HEK293 (cell line): Measurements from ENCODE around the gene HYAL3.

Experiments
- GFI1B ChIP-seq: fragments of 450-650 bp; formaldehyde crosslinking; IDR thresholded peaks from 2 replicates; pipeline ENCODE4 v1.5.1; 2016; ENCODE audit warnings: missing biosample characterization, missing genetic modification characterization
- GLIS1 ChIP-seq: fragments of 450-650 bp; formaldehyde crosslinking; IDR thresholded peaks from 2 replicates; pipeline ENCODE4 v1.5.1; 2016; ENCODE audit warnings: missing biosample characterization, missing genetic modification characterization
- HOXA7 ChIP-seq: sonication (generic); formaldehyde crosslinking; IDR thresholded peaks from 2 replicates; pipeline ENCODE4 v1.8.1; 2022; ENCODE audit warnings: missing genetic modification reagents, borderline replicate concordance
- IKZF3 ChIP-seq: fragments of 450-650 bp; IDR thresholded peaks from 2 replicates; pipeline ENCODE4 v1.5.0; 2018; ENCODE audit warnings: missing biosample characterization, mild to moderate bottlenecking, missing genetic modification characterization, moderate library complexity
- KLF9 ChIP-seq: fragments of 450-650 bp; formaldehyde crosslinking; IDR thresholded peaks from 2 replicates; pipeline ENCODE4 v1.5.1; 2016; ENCODE audit warnings: missing biosample characterization, missing genetic modification characterization, low read depth
- SP3 ChIP-seq: fragments of 450-650 bp; formaldehyde crosslinking; IDR thresholded peaks from 2 replicates; pipeline ENCODE4 v1.5.1; 2016; ENCODE audit warnings: missing biosample characterization, missing genetic modification characterization
- YY2 ChIP-seq: fragments of 450-650 bp; formaldehyde crosslinking; IDR thresholded peaks from 2 replicates; pipeline ENCODE4 v1.5.1; 2016; ENCODE audit warnings: missing biosample characterization, missing genetic modification characterization
- ZBTB21 ChIP-seq: fragments of 450-650 bp; formaldehyde crosslinking; IDR thresholded peaks from 2 replicates; pipeline ENCODE4 v1.5.1; 2017; ENCODE audit warnings: missing biosample characterization, missing genetic modification characterization
- ZBTB48 ChIP-seq: fragments of 450-650 bp; formaldehyde crosslinking; IDR thresholded peaks from 2 replicates; pipeline ENCODE4 v1.5.1; 2016; ENCODE audit warnings: missing biosample characterization, missing genetic modification characterization
- ZBTB7A ChIP-seq: fragments of 450-650 bp; formaldehyde crosslinking; IDR thresholded peaks from 2 replicates; pipeline ENCODE4 v1.5.1; 2016; ENCODE audit warnings: low read depth, missing biosample characterization, missing genetic modification characterization
- ZFP41 ChIP-seq: fragments of 450-650 bp; formaldehyde crosslinking; IDR thresholded peaks from 2 replicates; pipeline ENCODE4 v1.5.1; 2016; ENCODE audit warnings: missing biosample characterization, missing genetic modification characterization, borderline replicate concordance
- ZFP69B ChIP-seq: fragments of 450-650 bp; formaldehyde crosslinking; IDR thresholded peaks from 2 replicates; pipeline ENCODE4 v1.5.1; 2016; ENCODE audit warnings: missing biosample characterization, missing genetic modification characterization
- ZNF10 ChIP-seq: fragments of 450-650 bp; formaldehyde crosslinking; IDR thresholded peaks from 2 replicates; pipeline ENCODE4 v1.5.1; 2017; ENCODE audit warnings: missing biosample characterization, missing genetic modification characterization
- ZNF16 ChIP-seq: fragments of 450-650 bp; formaldehyde crosslinking; IDR thresholded peaks from 2 replicates; pipeline ENCODE4 v1.5.1; 2016; ENCODE audit warnings: low read depth, missing biosample characterization, missing genetic modification characterization
- ZNF19 ChIP-seq: fragments of 450-650 bp; formaldehyde crosslinking; IDR thresholded peaks from 2 replicates; pipeline ENCODE4; 2016; ENCODE audit warnings: missing biosample characterization, missing genetic modification characterization, low read depth
- ZNF211 ChIP-seq: fragments of 450-650 bp; formaldehyde crosslinking; IDR thresholded peaks from 2 replicates; pipeline ENCODE4 v1.5.1; 2016; ENCODE audit warnings: low read depth, missing biosample characterization, missing genetic modification characterization
- ZNF23 ChIP-seq: fragments of 450-650 bp; formaldehyde crosslinking; IDR thresholded peaks from 2 replicates; pipeline ENCODE4 v1.5.1; 2016; ENCODE audit warnings: missing biosample characterization, missing genetic modification characterization, borderline replicate concordance
- ZNF24 ChIP-seq: fragments of 450-650 bp; formaldehyde crosslinking; IDR thresholded peaks from 2 replicates; pipeline ENCODE4 v1.5.1; 2016; ENCODE audit warnings: missing biosample characterization, missing genetic modification characterization
- ZNF274 ChIP-seq, 2 experiments: fragments of 200-500 bp in 1 of 2; fragments of 450-650 bp in 1 of 2; sonication (Bioruptor generic) in 1 of 2; formaldehyde crosslinking in 1 of 2; IDR thresholded peaks; 2 replicates each; pipeline versions ENCODE4 v1.5.1 to v1.6.1; 2014 to 2016; ENCODE audit warnings: borderline replicate concordance in 1 of 2, inconsistent platforms in 1 of 2, low read length in 1 of 2, missing biosample characterization in 1 of 2, missing genetic modification characterization in 1 of 2
- ZNF341 ChIP-seq: fragments of 450-650 bp; formaldehyde crosslinking; IDR thresholded peaks from 2 replicates; pipeline ENCODE4; 2016; ENCODE audit warnings: low read depth, missing biosample characterization, missing genetic modification characterization
- ZNF404 ChIP-seq: fragments of 450-650 bp; formaldehyde crosslinking; IDR thresholded peaks from 2 replicates; pipeline ENCODE4 v1.5.1; 2017; ENCODE audit warnings: missing biosample characterization, missing genetic modification characterization
- ZNF416 ChIP-seq: fragments of 450-650 bp; formaldehyde crosslinking; IDR thresholded peaks from 2 replicates; pipeline ENCODE4 v1.5.1; 2016; ENCODE audit warnings: missing biosample characterization, missing genetic modification characterization
- ZNF560 ChIP-seq: fragments of 450-650 bp; formaldehyde crosslinking; IDR thresholded peaks from 2 replicates; pipeline ENCODE4 v1.5.1; 2017; ENCODE audit warnings: missing biosample characterization, missing genetic modification characterization, borderline replicate concordance
- ZNF76 ChIP-seq: fragments of 450-650 bp; formaldehyde crosslinking; IDR thresholded peaks from 2 replicates; pipeline ENCODE4; 2016; ENCODE audit warnings: low read depth, missing biosample characterization, missing genetic modification characterization, borderline replicate concordance
- ZNF768 ChIP-seq: fragments of 450-650 bp; formaldehyde crosslinking; IDR thresholded peaks from 2 replicates; pipeline ENCODE4 v1.5.1; 2018; ENCODE audit warnings: missing biosample characterization, mild to moderate bottlenecking, missing genetic modification characterization
- ZSCAN23 ChIP-seq: fragments of 450-650 bp; formaldehyde crosslinking; IDR thresholded peaks from 2 replicates; pipeline ENCODE4 v1.5.1; 2016; ENCODE audit warnings: missing biosample characterization, missing genetic modification characterization
- TF ChIP-seq, protein P1 (sequence below): fragments of 450-650 bp; formaldehyde crosslinking; optimal IDR thresholded peaks from 2 replicates; pipeline ENCODE3; 2016; ENCODE audit warnings: missing biosample characterization, mild to moderate bottlenecking, missing genetic modification characterization
- TF ChIP-seq, protein P2 (sequence below): fragments of 450-650 bp; formaldehyde crosslinking; IDR thresholded peaks from 2 replicates; pipeline ENCODE4 v1.5.1; 2016; ENCODE audit warnings: missing biosample characterization, missing genetic modification characterization
- TF ChIP-seq, protein P3 (sequence below): fragments of 450-650 bp; formaldehyde crosslinking; IDR thresholded peaks from 2 replicates; pipeline ENCODE4 v1.5.1; 2016; ENCODE audit warnings: missing biosample characterization, missing genetic modification characterization
- TF ChIP-seq, protein P4 (sequence below): fragments of 450-650 bp; formaldehyde crosslinking; IDR thresholded peaks from 2 replicates; pipeline ENCODE4 v1.5.1; 2016; ENCODE audit warnings: missing biosample characterization, missing genetic modification characterization, borderline replicate concordance
- TF ChIP-seq, protein P5 (sequence below): fragments of 450-650 bp; formaldehyde crosslinking; IDR thresholded peaks from 2 replicates; pipeline ENCODE4 v1.5.1; 2016; ENCODE audit warnings: missing biosample characterization, missing genetic modification characterization

Gene HYAL3

DNA sequence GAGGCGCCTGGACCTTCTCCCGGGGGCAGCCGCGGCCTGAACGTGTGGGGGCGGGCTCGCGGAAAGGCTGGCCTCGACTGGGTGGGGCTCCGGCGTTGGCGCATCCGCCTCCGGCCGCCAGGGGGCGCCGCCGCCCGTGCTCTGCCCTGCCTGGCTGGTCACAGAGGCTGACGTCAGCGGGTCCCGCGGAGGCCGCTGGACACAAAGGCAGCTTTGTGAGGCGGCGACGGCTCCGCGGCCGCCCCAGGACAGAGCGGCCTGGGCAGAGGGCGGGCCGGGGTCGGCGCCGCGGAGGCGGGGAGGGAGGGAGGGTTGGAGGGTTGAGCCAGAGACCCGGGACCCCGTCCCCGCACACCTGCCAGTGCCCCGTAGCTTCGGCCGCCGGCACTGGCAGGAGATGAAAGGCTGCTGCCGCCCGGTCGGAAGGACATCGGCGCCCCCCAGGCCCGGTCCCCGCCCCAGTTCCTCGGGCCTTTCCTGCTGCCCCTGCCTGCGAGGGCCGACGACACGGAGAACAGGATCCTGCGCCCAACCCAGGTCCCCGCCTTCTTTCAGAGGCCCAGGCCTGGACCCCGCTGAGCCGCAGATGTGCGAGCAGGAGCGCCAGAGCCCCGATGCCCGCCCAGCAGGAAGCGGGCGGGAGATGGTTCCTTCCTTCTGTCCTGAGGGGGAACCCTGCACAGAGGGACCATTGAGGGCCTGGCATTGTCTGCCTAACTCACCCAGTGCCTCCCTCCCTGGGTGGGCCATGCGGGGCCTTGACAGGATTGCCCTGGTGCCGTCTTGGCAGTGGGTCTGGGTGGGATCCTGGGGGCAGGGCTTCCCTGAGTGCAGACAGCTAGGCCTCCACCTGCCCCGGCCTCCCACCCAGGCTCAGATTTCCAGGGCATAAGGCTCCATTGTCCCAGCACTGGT, 38.9 kb downstream of the HYAL3 start (continued):
- TF ChIP-seq GLIS1 (peak; percentile 91), ZNF16 (no peak), ZNF768 (tag by site-specific recombination) (no peak), ZNF19 (tag by site-specific recombination) (no peak), ZNF23 (tag by site-specific recombination) (no peak), ZNF10 (tag by site-specific recombination) (no peak), ZNF274 (IDR thresholded peaks at IDR 0.05; ENCODE audit: low read length) (no peak), ZNF274 (tag by site-specific recombination; IDR thresholded peaks at IDR 0.05; ENCODE audit: borderline replicate concordance) (no peak), ZNF76 (0 out of 2 replicates have a peak, but pooled peaks have one; percentile 23), ZNF341 (tag by site-specific recombination) (no peak), ZNF24 (no peak), ZBTB48 (tag by site-specific recombination) (no peak), KLF9 (tag by site-specific recombination) (peak; percentile 26; the same call in 1 of the 2 replicates), ZNF404 (tag by site-specific recombination) (no peak), ZBTB7A (tag by site-specific recombination) (no peak), ZNF560 (tag by site-specific recombination) (no peak), ZFP41 (tag by site-specific recombination) (no peak), YY2 (no peak), ZSCAN23 (tag by site-specific recombination) (no peak), GFI1B (no peak), ZNF416 (tag by site-specific recombination) (no peak), ZFP69B (tag by site-specific recombination) (no peak; the same call in 1 of the 2 replicates), SP3 (peak; percentile 49), HOXA7 (CRISPR knock-in tag) (no peak), ZNF211 (tag by site-specific recombination) (no peak), ZBTB21 (tag by site-specific recombination) (no peak), IKZF3 (tag by site-specific recombination) (no peak)
- TF ChIP-seq, protein P1, sequence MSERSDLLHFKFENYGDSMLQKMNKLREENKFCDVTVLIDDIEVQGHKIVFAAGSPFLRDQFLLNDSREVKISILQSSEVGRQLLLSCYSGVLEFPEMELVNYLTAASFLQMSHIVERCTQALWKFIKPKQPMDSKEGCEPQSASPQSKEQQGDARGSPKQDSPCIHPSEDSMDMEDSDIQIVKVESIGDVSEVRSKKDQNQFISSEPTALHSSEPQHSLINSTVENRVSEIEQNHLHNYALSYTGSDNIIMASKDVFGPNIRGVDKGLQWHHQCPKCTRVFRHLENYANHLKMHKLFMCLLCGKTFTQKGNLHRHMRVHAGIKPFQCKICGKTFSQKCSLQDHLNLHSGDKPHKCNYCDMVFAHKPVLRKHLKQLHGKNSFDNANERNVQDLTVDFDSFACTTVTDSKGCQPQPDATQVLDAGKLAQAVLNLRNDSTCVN (tag by site-specific recombination): peak; percentile 58
- TF ChIP-seq, protein P2, sequence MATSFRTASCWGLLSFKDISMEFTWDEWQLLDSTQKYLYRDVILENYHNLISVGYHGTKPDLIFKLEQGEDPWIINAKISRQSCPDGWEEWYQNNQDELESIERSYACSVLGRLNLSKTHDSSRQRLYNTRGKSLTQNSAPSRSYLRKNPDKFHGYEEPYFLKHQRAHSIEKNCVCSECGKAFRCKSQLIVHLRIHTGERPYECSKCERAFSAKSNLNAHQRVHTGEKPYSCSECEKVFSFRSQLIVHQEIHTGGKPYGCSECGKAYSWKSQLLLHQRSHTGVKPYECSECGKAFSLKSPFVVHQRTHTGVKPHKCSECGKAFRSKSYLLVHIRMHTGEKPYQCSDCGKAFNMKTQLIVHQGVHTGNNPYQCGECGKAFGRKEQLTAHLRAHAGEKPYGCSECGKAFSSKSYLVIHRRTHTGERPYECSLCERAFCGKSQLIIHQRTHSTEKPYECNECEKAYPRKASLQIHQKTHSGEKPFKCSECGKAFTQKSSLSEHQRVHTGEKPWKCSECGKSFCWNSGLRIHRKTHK (tag by site-specific recombination): no peak
- TF ChIP-seq, protein P3, sequence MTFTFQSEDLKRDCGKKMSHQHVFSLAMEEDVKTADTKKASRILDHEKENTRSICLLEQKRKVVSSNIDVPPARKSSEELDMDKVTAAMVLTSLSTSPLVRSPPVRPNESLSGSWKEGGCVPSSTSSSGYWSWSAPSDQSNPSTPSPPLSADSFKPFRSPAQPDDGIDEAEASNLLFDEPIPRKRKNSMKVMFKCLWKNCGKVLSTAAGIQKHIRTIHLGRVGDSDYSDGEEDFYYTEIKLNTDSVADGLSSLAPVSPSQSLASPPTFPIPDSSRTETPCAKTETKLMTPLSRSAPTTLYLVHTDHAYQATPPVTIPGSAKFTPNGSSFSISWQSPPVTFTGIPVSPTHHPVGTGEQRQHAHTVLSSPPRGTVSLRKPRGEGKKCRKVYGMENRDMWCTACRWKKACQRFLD (tag by site-specific recombination): no peak
- TF ChIP-seq, protein P4, sequence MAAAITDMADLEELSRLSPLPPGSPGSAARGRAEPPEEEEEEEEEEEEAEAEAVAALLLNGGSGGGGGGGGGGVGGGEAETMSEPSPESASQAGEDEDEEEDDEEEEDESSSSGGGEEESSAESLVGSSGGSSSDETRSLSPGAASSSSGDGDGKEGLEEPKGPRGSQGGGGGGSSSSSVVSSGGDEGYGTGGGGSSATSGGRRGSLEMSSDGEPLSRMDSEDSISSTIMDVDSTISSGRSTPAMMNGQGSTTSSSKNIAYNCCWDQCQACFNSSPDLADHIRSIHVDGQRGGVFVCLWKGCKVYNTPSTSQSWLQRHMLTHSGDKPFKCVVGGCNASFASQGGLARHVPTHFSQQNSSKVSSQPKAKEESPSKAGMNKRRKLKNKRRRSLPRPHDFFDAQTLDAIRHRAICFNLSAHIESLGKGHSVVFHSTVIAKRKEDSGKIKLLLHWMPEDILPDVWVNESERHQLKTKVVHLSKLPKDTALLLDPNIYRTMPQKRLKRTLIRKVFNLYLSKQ (tag by site-specific recombination): no peak
- TF ChIP-seq, protein P5, sequence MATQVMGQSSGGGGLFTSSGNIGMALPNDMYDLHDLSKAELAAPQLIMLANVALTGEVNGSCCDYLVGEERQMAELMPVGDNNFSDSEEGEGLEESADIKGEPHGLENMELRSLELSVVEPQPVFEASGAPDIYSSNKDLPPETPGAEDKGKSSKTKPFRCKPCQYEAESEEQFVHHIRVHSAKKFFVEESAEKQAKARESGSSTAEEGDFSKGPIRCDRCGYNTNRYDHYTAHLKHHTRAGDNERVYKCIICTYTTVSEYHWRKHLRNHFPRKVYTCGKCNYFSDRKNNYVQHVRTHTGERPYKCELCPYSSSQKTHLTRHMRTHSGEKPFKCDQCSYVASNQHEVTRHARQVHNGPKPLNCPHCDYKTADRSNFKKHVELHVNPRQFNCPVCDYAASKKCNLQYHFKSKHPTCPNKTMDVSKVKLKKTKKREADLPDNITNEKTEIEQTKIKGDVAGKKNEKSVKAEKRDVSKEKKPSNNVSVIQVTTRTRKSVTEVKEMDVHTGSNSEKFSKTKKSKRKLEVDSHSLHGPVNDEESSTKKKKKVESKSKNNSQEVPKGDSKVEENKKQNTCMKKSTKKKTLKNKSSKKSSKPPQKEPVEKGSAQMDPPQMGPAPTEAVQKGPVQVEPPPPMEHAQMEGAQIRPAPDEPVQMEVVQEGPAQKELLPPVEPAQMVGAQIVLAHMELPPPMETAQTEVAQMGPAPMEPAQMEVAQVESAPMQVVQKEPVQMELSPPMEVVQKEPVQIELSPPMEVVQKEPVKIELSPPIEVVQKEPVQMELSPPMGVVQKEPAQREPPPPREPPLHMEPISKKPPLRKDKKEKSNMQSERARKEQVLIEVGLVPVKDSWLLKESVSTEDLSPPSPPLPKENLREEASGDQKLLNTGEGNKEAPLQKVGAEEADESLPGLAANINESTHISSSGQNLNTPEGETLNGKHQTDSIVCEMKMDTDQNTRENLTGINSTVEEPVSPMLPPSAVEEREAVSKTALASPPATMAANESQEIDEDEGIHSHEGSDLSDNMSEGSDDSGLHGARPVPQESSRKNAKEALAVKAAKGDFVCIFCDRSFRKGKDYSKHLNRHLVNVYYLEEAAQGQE (tag by site-specific recombination): no peak
